WTC11 (cell line): ENCODE results near the gene MIA2. TPM values are rescaled to one million over a fixed set of nuclear protein-coding genes. Genes with fewer than 3 reads are reported as not detected.
A peak's percentile ranks its signal among the peaks of the same experiment; 100 is the strongest.
"Not testable (repeated sequence)": the region's sequence is repeated elsewhere in the genome, so short reads cannot be mapped to it uniquely, and the experiment has no call there.

Experiments used
- ATAC-seq: fragments of 200-7000 bp; cut with Tn5 transposase; 2 replicates; pipeline ENCODE4 v1.10.0; 2021; ENCODE audit warnings: mild to moderate bottlenecking, moderate library complexity
- CTCF ChIA-PET: fragments of 300-600 bp; sonication (Branson Sonifier 250); formaldehyde crosslinking; loops from one replicate; lab custom pipeline; 2021; ENCODE audit warnings: antibody characterized with exemption; lab: Charles Lee
- POLR2A ChIA-PET: fragments of 350-600 bp; sonication (Branson Sonifier 250); formaldehyde crosslinking; loops from one replicate; lab custom pipeline; 2021; ENCODE audit warnings: antibody characterized with exemption; lab: Charles Lee
- DNase-seq: peaks from one replicate; pipeline ENCODE4 v3.0.0; 2021; ENCODE audit warnings: low spot score
- H3K27ac Mint-ChIP-seq: 2 replicates; pipeline ENCODE4 v1.8.0; 2021; ENCODE audit warnings: mixed read lengths
- H3K27me3 Mint-ChIP-seq: 2 replicates; pipeline ENCODE4 v1.8.0; 2021; ENCODE audit warnings: low read depth, mild to moderate bottlenecking, moderate library complexity, mixed read lengths
- H3K36me3 Mint-ChIP-seq: 2 replicates; pipeline ENCODE4 v1.8.0; 2021; ENCODE audit warnings: mixed read lengths
- H3K4me1 Mint-ChIP-seq: 2 replicates; pipeline ENCODE4 v1.8.0; 2022; ENCODE audit warnings: mixed read lengths
- H3K4me3 Mint-ChIP-seq: 2 replicates; pipeline ENCODE4 v1.8.0; 2021; ENCODE audit warnings: mild to moderate bottlenecking, moderate library complexity, mixed read lengths
- H3K9me3 Mint-ChIP-seq: 2 replicates; pipeline ENCODE4 v1.8.0; 2021; ENCODE audit warnings: mixed read lengths
- CDX4 ChIP-seq: fragments of 250-450 bp; sonication (Bioruptor Pico); IDR thresholded peaks from 2 replicates; pipeline ENCODE4 v1.9.0; 2021; ENCODE audit warnings: moderate library complexity, mild to moderate bottlenecking, inconsistent platforms, borderline replicate concordance
- CREM ChIP-seq: sonication (generic); formaldehyde crosslinking; IDR thresholded peaks from 2 replicates; pipeline ENCODE4 v1.8.1; 2022; ENCODE audit warnings: mild to moderate bottlenecking, missing genetic modification reagents, moderate library complexity
- FOXJ3 ChIP-seq: sonication (generic); formaldehyde crosslinking; IDR thresholded peaks from 2 replicates; pipeline ENCODE4 v1.9.0; 2021; ENCODE audit warnings: missing genetic modification reagents, mild to moderate bottlenecking, borderline replicate concordance
- HMGXB4 ChIP-seq: sonication (generic); formaldehyde crosslinking; IDR thresholded peaks from 2 replicates; pipeline ENCODE4 v1.8.1; 2023; ENCODE audit warnings: mild to moderate bottlenecking, moderate library complexity, missing genetic modification reagents
- MXD4 ChIP-seq: fragments of 250-450 bp; sonication (Bioruptor Pico); IDR thresholded peaks from 2 replicates; pipeline ENCODE4 v1.8.0; 2021; ENCODE audit warnings: mild to moderate bottlenecking, moderate library complexity, borderline replicate concordance
- MYBL2 ChIP-seq: sonication (generic); formaldehyde crosslinking; IDR thresholded peaks from 2 replicates; pipeline ENCODE4 v1.8.1; 2023; ENCODE audit warnings: mild to moderate bottlenecking, moderate library complexity, missing genetic modification reagents
- NR3C1 ChIP-seq: sonication (generic); formaldehyde crosslinking; conservative IDR thresholded peaks from 2 replicates; pipeline ENCODE4 v1.8.1; 2023; ENCODE audit warnings: low read depth, mild to moderate bottlenecking, missing genetic modification reagents
- SMAD3 ChIP-seq: sonication (generic); formaldehyde crosslinking; IDR thresholded peaks from 2 replicates; pipeline ENCODE4 v1.8.0; 2022; ENCODE audit warnings: missing genetic modification reagents, mild to moderate bottlenecking, borderline replicate concordance
- SP1 ChIP-seq: sonication (generic); formaldehyde crosslinking; conservative IDR thresholded peaks from 2 replicates; pipeline ENCODE4 v1.8.1; 2022; ENCODE audit warnings: missing genetic modification reagents
- STAT6 ChIP-seq: sonication (generic); formaldehyde crosslinking; conservative IDR thresholded peaks from 2 replicates; pipeline ENCODE4 v1.8.1; 2023; ENCODE audit warnings: mild to moderate bottlenecking, low read depth, missing genetic modification reagents, moderate library complexity
- TEAD1 ChIP-seq: sonication (generic); formaldehyde crosslinking; IDR thresholded peaks from 2 replicates; pipeline ENCODE4 v1.8.0; 2022; ENCODE audit warnings: mild to moderate bottlenecking, missing genetic modification reagents
- TP53 ChIP-seq: sonication (generic); formaldehyde crosslinking; IDR thresholded peaks from 2 replicates; pipeline ENCODE4 v1.8.1; 2023; ENCODE audit warnings: mild to moderate bottlenecking, missing genetic modification reagents
- ZNF121 ChIP-seq: sonication (generic); formaldehyde crosslinking; IDR thresholded peaks from 2 replicates; pipeline ENCODE4 v1.8.0; 2023; ENCODE audit warnings: missing genetic modification reagents
- ZNF263 ChIP-seq: sonication (generic); formaldehyde crosslinking; IDR thresholded peaks from 2 replicates; pipeline ENCODE4 v1.8.1; 2022; ENCODE audit warnings: low read depth, mild to moderate bottlenecking, moderate library complexity, missing genetic modification reagents
- ZNF512 ChIP-seq: sonication (generic); formaldehyde crosslinking; IDR thresholded peaks from 2 replicates; pipeline ENCODE4 v1.8.1; 2022; ENCODE audit warnings: missing genetic modification reagents, borderline replicate concordance
- total RNA-seq: library from RNA; stranded (reverse); gene quantifications from 3 replicates; pipeline ENCODE4 v1.2.3, GENCODE V29; 2021
- TF ChIP-seq, protein P1 (sequence below): sonication (generic); formaldehyde crosslinking; IDR thresholded peaks from 2 replicates; pipeline ENCODE4 v1.8.0; 2022; ENCODE audit warnings: mild to moderate bottlenecking, missing genetic modification reagents
- TF ChIP-seq, protein P2 (sequence below): sonication (generic); formaldehyde crosslinking; IDR thresholded peaks from 2 replicates; pipeline ENCODE4 v1.8.1; 2022; ENCODE audit warnings: mild to moderate bottlenecking, missing genetic modification reagents, moderate library complexity, borderline replicate concordance
- TF ChIP-seq, protein P3 (sequence below): sonication (generic); formaldehyde crosslinking; IDR thresholded peaks from 2 replicates; pipeline ENCODE4 v1.8.0; 2023; ENCODE audit warnings: missing genetic modification reagents
- TF ChIP-seq, protein P4 (sequence below): fragments of 200-600 bp; IDR thresholded peaks from 2 replicates; pipeline ENCODE4 v1.8.0; 2022; ENCODE audit warnings: antibody characterized with exemption

The MIA2 gene
- total RNA-seq, 1 experiment from 2014 or later, result 11.3 TPM

- TF ChIP-seq FOXJ3, result no peak
- TF ChIP-seq, protein P1, sequence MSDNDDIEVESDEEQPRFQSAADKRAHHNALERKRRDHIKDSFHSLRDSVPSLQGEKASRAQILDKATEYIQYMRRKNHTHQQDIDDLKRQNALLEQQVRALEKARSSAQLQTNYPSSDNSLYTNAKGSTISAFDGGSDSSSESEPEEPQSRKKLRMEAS (CRISPR knock-in tag), result no peak
Observed at GRCh38 chr14:39218171-39218769, 15.4 kb upstream of the MIA2 start (continued).

GRCh38 chr14:39219075-39219499 lies 14.6 kb upstream of the MIA2 start:
- Mint-ChIP-seq H3K27me3 (no peaks in the 10 kb centered on the region), H3K36me3 (no peaks in the 10 kb centered on the region), H3K9me3 (peaks cover 3% of the 10 kb centered on the region), H3K27ac (no peak overlapping the region), H3K4me3 (no peak overlapping the region), H3K4me1 (peaks cover 12% of the 10 kb centered on the region)
- POLR2A ChIA-PET, result no interaction called here
- CTCF ChIA-PET, result no interaction called here
- no peak for DNase-seq
- ATAC-seq, result no peak
- no peak for TF ChIP-seq SP1 (CRISPR knock-in tag)
- TF ChIP-seq ZNF512 (CRISPR knock-in tag), result no peak
- no peak for TF ChIP-seq NR3C1
- no peak for TF ChIP-seq ZNF263 (CRISPR knock-in tag)
- TF ChIP-seq, protein P2, sequence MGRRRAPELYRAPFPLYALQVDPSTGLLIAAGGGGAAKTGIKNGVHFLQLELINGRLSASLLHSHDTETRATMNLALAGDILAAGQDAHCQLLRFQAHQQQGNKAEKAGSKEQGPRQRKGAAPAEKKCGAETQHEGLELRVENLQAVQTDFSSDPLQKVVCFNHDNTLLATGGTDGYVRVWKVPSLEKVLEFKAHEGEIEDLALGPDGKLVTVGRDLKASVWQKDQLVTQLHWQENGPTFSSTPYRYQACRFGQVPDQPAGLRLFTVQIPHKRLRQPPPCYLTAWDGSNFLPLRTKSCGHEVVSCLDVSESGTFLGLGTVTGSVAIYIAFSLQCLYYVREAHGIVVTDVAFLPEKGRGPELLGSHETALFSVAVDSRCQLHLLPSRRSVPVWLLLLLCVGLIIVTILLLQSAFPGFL (CRISPR knock-in tag), result no peak
- no peak for TF ChIP-seq TEAD1 (CRISPR knock-in tag)
- no peak for TF ChIP-seq CDX4 (CRISPR knock-in tag)
- no peak for TF ChIP-seq SMAD3 (CRISPR knock-in tag)
- TF ChIP-seq FOXJ3, result no peak
- TF ChIP-seq MXD4 (CRISPR knock-in tag), result no peak
- TF ChIP-seq, protein P1 (CRISPR knock-in tag), result no peak
- no peak for TF ChIP-seq CREM
- TF ChIP-seq TP53 (CRISPR knock-in tag), result no peak

- H3K27me3 Mint-ChIP-seq, H3K27ac Mint-ChIP-seq, POLR2A ChIA-PET, ATAC-seq, CTCF ChIA-PET, H3K9me3 Mint-ChIP-seq, H3K36me3 Mint-ChIP-seq, DNase-seq, H3K4me3 Mint-ChIP-seq: not testable (repeated sequence)
- peaks cover 12% of the 10 kb centered on the region for H3K4me1 Mint-ChIP-seq
- TF ChIP-seq ZNF121 (CRISPR knock-in tag), result peak; percentile 58; the same call in 1 of the 2 replicates
Observed at GRCh38 chr14:39220473-39220872, 13.2 kb upstream of the MIA2 start.

GRCh38 chr14:39228044-39228443 lies 5.7 kb upstream of the MIA2 start:
- CTCF ChIA-PET, result no interaction called here
- Mint-ChIP-seq H3K4me1 (peaks cover 6% of the 10 kb centered on the region), H3K27me3 (no peaks in the 10 kb centered on the region), H3K4me3 (no peak overlapping the region), H3K27ac (no peak overlapping the region), H3K9me3 (no peaks in the 10 kb centered on the region), H3K36me3 (no peaks in the 10 kb centered on the region)
- POLR2A ChIA-PET, result no interaction called here
- DNase-seq, result no peak
- ATAC-seq, result no peak
- TF ChIP-seq MYBL2 (CRISPR knock-in tag), result no peak
- TF ChIP-seq, protein P3, sequence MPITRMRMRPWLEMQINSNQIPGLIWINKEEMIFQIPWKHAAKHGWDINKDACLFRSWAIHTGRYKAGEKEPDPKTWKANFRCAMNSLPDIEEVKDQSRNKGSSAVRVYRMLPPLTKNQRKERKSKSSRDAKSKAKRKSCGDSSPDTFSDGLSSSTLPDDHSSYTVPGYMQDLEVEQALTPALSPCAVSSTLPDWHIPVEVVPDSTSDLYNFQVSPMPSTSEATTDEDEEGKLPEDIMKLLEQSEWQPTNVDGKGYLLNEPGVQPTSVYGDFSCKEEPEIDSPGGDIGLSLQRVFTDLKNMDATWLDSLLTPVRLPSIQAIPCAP (CRISPR knock-in tag), result no peak
- TF ChIP-seq STAT6, result no peak
- TF ChIP-seq, protein P4, sequence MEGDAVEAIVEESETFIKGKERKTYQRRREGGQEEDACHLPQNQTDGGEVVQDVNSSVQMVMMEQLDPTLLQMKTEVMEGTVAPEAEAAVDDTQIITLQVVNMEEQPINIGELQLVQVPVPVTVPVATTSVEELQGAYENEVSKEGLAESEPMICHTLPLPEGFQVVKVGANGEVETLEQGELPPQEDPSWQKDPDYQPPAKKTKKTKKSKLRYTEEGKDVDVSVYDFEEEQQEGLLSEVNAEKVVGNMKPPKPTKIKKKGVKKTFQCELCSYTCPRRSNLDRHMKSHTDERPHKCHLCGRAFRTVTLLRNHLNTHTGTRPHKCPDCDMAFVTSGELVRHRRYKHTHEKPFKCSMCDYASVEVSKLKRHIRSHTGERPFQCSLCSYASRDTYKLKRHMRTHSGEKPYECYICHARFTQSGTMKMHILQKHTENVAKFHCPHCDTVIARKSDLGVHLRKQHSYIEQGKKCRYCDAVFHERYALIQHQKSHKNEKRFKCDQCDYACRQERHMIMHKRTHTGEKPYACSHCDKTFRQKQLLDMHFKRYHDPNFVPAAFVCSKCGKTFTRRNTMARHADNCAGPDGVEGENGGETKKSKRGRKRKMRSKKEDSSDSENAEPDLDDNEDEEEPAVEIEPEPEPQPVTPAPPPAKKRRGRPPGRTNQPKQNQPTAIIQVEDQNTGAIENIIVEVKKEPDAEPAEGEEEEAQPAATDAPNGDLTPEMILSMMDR, result no peak
- no peak for TF ChIP-seq HMGXB4 (CRISPR knock-in tag)
